HL-60/S4 treated with phorbol 12-myristate 13-acetate at 8.2 ng/mL for 4 days and 3 days (cell line): ENCODE measurements around the gene TMEM223.
"Not testable (repeated sequence)": the region's sequence is repeated elsewhere in the genome, so short reads cannot be mapped to it uniquely, and the experiment has no call there.

Experiments
- in situ Hi-C: fragments of 300-500 bp; cut with MboI; formaldehyde crosslinking; loops from 2 replicates; pipeline ENCODE4 v1.15.0; 2022; ENCODE audit warnings: low sequenced_read_pairs

Gene TMEM223

DNA sequence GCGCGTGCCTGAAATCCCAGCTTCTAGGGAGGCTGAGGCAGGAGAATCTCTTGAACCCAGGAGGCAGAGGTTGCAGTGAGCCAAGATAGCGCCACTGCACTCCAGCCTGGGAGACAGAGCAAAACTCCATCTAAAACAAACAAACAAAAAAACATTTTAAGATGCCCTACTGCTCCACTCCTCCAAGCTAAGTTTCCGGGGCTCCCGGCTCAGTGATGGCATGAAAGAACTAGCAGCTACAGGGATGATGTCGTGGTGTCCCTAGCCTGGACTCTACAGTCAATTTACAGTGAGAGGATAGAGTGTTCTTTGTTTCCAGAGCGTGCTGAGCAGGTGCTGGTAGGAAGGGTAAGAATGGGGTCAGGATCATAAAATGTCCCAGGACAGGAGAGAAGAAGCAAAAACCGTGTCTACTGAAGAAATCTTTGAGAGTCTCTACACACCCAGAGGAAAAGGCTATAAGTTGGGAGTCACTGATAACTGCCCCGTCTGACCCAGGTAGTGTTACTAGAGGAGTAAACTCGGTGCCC, 36.7 kb downstream of the TMEM223 start:
- in situ Hi-C loops: no loop called here

DNA sequence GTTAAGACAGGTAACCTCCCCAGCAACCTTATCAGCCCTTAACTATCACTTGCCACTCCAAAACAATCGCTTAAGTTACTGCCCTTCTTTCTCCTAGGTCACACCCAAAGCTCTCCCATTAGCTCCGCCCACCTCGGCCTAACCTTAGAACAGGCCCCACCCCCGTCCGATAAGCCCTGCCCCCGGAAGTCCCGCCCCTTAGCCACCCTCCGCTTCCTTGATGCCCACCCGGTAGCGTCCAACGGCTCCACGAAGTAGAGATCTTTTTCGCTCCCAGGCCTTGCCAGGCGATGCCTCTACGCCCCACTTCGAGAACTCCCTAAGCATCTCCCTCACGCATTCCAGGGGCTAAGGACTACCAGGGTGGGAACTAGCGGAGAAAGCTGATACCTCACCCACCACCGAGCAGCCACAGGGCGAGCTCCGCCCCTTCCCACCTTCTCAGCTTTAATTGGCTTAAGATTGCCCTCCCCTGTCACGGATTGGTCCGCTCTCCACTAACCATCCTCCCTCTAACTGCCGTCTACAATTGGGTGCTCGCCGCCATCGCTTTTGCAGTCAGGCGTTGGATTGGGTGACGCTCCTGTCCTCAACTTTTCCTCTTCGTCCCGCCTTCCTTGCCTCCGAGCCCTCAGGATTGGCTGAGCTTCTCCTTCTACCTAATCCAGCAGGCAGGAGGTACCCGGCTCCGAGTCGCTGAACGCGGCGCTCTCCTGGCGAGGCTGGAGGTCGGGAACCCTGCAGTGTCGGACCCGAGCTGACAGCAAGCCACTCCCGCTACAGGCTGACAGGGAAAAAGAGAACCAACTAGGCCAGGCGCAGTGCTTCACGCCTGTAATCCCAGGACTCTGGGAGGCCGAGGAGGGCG, 37.8 kb downstream of the TMEM223 start, which contains the start of gene ZBTB3:
Gene ZBTB3, minus strand, starts transcription at position 425 of the 868 bp plus-strand sequence. CDS start 496 bp downstream, outside the sequence.
- in situ Hi-C loops: no loop called here

DNA sequence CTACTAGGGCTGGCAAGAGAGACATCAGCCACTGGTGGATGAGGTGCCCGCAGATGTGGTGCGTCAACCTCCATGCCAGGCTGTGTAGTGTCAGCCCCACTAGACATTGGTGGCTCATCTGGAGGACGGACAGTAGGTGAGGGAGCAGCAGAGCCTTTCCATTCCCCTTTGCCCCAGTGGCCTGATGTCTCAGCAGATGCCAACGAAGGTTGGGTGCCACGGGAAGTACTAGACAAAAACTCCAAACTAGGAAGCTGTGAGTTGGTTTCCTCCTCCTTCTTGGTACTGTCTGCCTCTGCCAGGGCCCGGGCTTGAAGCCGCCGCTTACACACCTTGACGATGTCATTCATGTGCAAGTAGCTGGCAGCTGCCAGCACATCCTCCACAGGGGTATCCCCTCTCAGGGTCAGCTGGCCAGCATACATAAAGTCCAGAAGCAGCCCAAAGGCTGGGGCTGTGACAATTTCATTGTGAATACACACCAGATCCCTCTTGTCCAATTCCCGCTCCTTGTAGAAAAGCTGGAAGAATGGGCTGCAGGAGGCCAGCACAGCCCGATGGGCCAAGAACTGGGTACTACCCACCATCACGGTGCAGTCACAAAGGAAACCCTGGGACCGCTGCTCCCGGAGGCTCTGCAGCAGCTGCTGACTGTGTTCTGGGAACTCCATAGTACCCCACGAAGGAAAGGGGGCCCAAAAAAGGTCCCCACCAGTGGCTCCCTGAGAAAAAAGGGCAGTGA, 38.6 kb downstream of the TMEM223 start:
- in situ Hi-C loops: no loop called here

DNA sequence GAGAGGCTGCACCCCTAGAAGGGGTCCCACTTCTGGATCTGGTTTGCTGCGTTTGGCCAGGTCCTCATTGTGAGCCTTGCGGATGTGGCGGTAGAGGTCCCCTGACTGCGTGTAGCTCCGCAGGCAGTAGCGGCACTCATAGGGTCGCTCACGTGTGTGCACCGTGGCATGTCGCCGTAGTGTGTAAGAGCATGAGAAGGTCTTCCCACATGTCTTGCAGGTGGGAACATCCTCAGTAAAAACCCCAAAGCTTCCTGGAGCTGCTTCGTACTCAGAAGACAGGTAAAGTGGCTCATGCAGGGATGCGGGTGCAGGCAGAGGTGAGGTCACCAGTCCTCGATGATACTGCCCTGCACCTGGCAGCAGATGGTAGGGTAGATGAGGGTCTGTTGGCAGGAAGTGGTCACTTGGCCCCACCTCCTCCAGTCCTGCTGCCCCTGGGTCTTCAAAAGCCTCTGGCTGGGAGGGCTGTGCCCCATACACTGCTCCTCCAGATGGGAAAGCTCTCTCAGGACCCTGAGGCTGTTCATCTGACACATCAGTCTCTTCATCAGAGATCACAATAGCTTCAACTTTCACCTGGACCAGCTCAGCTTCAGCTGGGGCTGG, 39.5 kb downstream of the TMEM223 start:
- in situ Hi-C loops: no loop called here

DNA sequence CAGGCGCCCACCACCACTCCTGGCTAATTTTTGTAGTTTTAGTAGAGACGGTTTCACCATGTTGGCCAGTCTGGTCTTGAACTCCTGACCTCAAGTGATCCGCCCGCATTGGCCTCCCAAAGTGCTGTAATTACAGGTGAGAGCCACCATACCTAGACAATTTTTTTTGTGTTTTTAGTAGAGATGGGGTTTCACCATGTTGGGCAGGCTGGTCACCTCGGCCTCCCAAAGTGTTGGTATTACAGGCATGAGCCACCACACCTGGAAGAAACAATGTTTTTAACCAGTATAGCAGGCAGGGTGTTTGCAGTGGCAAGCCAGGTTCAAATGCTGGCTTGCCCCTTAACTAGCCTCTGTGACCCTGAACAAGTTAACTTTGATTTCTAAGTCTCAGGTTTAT, 41.9 kb downstream of the TMEM223 start:
- in situ Hi-C loops: not testable (repeated sequence)

DNA sequence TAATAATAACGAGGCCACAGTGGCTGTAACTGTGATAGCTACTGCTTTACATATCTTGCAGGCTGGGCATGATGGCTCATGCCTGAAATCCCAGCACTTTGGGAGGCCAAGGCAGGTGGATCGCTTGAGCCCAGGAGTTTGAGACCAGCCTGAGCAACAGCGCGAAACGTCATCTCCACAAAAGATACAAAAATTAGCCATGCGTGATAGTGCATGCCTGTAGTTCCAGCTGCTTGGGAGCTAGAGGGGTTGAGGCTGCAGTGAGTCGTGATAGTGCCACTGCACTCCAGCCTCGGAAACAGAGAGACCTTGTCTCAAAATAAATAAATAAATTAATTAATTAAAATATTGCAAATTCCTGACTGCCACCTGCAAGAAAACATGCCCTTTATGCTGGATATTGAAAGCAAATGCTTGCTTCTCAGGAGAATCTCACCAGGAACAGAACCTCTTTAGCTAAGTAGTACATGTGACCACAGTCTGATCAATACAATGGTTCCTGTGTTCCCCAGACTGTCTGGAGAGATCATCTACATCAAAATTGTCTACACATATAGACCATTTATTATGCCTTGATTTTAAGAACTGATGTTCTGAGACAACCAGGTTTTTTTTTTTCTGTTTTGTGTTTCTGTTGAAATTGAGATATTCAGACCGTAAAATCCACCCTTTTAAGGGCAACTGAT, 44.2 kb downstream of the TMEM223 start:
- in situ Hi-C loops: no loop called here
